LoVo (cell line): ENCODE data around the gene ZFAND3.
"Not testable (repeated sequence)": the region's sequence is repeated elsewhere in the genome, so short reads cannot be mapped to it uniquely, and the experiment has no call there.

Source experiments
- DNase-seq: peaks from one replicate; pipeline ENCODE4 v3.0.0-alpha.2; 2016; ENCODE audit warnings: low spot score

The ZFAND3 gene

DNA sequence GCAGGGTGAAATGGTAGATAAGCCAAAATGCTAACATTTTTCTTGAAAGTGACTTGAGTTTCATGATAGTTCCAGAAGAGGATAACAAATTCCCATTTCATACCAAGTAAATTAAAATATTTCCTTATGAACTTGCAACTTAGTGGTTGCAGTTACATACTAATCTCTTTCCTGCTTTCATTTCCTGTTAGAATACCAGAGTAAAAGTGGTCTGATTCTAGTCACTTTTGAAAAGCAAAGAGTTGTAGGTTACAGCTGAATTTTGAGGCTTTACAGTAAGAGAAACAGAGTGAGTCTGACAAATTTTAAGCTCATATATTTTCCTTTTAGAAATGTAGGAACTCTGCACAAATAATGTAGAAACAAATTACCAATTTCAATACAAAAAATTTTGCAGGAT lies 117.4 kb downstream of the ZFAND3 start:
- DNase-seq = no peak

DNA sequence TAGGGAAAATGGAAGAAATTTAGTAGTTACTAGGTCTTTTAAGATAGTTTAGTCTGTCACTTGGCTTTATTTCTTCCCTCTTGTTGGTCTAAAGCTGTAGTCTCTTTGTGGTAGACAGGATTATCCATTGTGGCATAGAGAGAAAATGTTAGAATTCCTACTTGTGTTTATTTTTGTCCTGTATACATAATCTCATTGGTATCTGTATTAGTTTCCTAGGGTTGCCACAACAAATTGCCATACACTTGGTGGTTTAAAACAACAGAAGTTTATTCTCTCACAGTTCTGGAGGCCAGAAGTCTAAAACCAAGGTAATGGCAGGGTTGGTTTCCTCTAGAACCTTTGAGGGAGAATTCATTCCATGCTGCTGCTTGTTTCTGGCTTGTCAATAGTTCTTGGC lies 119.4 kb downstream of the ZFAND3 start:
- no peak for DNase-seq

DNA sequence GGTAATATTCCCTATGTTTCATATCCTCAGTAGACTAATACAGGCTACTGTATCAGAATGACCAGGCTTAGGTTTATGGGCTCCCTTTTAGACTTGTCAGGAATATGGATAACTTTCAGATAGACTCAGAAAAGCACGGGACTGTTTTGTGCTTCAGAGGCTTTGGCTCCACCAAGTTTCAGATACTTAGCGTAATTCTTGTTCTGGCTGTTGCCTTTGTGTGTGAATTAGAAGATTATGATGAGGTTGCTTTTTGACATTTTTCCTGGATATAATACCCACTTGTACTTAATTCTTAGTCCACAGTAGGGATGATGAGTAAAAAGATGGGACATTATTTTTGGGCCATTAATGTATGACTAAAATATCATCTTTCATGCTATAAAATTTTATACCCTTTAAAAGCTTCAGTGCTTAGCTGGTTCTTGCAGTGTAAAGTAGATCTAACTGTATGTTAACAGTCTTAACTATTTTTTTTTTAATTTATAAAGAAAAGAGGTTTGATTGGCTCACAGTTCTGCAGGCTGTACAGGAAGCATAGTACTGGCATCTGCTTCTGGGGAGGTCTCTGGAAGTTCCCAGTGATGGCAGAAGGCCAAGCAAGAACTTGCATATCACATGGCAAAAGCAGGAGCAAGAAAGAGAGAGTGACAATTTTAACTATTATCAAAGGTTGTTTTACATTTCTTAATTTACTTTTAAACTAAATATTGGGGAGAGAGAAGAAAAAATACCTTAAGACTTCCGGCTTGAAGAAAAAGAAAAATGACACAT lies 120.7 kb downstream of the ZFAND3 start:
- DNase-seq = no peak

DNA sequence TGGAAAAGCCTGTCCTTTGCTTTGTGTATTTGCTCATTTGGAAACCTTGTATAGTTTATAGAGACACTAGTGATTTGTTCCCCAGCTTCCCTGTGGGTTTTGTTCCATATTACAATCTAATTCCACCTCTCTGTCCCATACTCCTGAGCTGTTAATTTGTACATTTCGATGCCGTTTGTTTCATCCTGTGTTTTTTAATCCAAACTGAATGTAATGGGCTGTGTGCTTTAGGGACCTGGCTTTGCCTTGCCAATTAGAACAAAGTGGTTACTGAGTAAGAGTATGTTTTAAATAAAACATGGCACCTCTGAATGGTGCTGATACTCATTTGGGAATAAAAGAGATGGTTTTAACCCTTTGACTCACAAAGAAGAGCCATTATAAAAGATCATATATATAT lies 122.3 kb downstream of the ZFAND3 start:
- DNase-seq = no peak

DNA sequence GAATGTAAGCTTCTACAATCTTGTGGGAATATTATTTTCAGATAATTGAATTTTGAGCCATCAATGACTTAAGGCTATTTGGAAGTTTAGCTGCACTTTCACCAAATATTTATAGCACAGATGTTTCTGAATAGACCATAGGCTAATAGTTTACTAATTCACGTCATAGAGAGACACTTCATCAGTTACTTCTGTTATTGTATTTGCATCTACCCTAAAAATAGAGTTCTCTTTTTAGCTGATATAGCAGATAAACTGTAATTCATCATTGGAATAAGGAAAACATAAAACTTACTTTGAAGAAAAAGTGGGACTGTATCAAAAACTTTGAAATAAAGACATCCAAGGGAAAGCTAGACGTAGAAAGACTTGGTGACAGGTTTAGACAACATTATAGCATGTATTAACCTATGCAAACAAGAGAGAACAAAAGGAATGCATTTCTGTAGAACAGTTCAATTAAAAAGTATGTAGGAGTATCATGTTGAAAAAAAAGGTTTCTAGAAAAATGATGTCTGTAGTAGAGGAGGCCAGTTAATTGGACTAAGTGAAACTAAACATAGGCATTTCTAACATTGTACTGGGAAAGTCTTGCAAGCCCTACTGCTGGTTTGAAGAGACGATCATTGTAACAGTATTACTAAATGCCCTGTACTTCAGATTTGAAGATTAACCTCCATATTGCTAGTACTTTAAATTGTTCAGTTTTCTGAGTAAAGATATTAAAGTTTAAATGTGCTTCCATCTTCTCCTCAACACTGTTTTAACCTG lies 123.3 kb downstream of the ZFAND3 start:
- no peak for DNase-seq

DNA sequence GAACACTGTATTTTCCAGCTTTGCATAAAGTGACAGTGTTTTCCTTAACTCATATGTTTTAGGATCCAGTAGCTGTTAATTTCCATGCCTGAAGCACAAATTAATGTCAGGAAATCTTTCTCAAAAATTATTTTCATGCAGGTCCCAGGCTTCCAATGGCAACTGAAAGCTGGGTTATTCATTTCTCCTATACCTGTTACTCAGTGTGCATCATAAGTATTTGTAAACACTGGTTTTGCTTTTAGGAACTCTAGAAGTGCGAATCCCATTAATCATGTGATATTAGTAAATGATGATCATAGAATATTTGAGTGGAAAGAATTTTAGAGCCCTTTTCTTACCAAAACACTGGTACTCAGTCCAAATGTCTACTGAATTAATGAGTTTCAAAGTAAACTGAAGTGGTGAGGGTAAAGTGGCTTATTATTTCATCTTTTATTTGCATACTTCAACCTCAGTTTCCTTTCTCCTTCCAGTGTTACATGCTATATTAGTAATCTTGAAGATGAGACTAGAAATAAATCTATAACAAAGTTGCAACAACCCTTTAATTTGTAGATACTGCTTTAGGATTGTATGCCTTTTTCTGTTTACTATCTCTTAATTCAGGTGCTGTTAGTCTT lies 124.0 kb downstream of the ZFAND3 start:
- no peak for DNase-seq

DNA sequence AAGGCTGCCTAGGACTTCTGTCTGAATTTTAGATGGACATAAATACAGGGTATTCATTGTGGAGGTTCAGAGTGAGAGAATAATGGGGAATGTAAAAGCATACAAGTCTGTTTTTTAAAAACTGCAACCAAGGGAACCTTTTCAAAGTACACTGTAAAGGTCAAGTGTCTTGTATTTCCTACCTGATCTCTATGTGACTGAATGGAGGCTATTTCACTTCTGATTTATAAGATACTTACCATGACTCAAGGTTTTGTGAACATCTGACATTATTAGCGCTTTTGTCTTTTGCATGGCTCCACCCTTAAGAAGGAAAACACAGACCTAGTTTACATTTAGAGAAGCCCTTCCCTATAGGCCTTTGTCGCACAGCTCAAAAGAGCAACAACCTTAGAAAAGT lies 126.5 kb downstream of the ZFAND3 start:
- DNase-seq = no peak

DNA sequence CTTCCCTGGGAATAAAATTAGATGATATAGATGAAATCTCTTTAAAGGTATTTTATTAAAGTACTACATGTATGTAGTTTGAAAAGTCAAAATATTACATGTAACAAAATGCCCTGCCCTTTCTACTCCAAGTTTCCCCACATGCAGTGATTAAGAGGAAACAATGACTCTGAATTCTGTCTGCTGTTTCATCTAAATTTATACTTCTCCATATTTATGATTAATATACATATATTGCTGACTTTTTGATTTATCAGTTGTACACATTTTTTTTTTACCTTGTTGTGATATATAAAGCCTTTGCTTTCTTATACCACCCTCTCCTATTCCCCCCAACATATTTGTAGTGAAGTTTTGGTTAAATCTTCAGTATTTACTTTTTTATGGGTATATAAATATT lies 127.9 kb downstream of the ZFAND3 start:
- DNase-seq = no peak

DNA sequence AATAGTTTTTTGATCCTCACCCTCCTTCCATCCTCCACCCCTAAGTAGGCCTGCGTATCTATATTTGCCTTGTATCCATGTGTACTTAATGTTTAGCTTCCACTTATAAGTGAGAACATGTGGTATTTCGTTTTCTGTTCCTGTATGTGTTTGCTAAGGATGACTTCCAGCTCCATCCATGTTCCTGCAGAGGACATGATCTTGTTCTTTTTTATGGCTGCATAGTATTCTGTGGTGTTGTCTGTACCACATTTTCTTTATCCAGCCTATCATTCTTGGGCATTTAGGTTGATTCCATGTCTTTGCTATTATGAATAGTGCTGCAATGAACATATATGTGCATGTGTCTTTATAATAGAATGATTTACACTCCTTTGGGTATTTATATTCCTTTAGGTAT lies 129.1 kb downstream of the ZFAND3 start:
- DNase-seq = not testable (repeated sequence)

DNA sequence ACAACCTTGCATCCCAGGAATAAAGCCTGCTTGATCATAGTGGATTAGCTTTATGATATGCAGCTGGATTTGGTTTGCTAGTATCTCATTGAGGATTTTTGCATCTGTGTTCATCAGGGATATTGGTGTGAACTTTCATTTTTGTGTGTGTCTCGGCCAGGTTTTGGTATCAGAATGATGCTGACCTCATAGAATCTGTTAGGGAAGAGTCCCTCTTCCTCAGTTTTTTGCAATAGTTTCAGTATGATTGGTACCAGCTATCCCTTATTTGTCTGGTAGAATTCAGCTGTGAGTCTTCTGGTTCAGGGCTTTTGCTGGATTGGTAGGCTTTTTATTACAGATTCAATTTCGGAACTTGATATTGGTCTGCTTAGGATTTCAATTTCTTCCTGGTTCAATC lies 132.5 kb downstream of the ZFAND3 start:
- DNase-seq = no peak

DNA sequence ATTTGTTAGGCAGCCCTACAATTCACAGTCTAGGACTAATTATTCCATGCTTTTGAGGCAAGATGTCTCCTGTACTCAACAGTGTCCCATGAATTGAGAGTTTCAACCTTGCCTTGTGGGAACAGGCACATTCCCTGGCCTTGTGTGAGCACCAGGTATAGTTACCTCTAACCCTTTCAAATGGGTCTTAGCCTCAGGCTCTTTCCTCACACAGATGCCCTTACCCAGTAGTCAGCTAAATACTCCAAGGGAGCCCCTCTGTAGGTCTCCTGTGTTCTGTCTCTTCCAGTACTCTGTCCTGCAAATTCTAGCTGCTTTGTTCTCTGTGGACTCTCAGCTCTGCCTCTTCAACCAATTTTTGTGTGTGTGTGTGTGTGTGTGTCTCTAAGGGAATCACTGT lies 135.3 kb downstream of the ZFAND3 start:
- no peak for DNase-seq

DNA sequence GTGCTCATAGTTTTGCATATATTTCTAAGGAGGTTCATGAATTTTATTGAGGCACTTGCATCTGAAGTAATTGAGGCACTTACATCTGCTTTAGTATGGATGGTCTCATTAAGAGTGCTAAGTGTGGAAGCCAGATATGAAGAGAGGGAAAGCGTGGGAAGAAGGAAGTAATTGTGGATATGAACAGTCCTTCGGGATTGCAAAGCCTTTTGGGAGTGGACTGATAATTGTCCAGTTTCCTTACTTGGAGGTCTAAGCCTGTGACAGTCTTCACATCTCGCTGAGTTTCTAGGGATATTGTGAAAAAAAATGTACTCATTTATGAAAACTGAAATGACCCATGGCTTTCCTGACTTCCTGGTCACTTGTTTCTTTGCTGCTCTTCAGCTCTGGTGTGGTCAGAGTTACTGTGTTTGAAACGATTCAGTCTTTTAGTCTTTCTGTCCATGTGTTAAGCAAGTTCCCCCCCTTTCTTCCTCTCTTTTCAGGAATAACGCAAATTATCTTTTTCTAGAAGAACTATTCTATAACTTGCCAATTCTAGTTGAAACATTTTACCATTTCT lies 137.3 kb downstream of the ZFAND3 start:
- DNase-seq = no peak

DNA sequence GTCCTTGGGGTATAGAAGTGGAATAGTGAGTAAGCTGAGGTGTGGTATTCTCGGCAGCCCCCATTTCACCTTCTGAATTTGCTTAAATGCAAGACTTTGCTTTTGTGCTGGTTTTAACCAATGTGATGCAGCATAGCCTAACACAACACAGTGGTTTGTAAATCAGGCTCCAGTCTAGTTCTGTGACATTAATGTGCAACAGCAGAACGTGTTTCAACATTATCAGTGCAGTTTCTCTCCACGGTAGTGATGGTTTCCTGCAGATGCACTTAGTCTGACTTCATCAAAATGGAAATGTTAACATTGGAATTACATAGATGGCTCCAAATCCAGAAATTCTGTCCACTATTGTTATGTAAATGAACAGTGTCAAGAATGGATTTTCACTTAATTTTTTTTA lies 139.5 kb downstream of the ZFAND3 start:
- no peak for DNase-seq

DNA sequence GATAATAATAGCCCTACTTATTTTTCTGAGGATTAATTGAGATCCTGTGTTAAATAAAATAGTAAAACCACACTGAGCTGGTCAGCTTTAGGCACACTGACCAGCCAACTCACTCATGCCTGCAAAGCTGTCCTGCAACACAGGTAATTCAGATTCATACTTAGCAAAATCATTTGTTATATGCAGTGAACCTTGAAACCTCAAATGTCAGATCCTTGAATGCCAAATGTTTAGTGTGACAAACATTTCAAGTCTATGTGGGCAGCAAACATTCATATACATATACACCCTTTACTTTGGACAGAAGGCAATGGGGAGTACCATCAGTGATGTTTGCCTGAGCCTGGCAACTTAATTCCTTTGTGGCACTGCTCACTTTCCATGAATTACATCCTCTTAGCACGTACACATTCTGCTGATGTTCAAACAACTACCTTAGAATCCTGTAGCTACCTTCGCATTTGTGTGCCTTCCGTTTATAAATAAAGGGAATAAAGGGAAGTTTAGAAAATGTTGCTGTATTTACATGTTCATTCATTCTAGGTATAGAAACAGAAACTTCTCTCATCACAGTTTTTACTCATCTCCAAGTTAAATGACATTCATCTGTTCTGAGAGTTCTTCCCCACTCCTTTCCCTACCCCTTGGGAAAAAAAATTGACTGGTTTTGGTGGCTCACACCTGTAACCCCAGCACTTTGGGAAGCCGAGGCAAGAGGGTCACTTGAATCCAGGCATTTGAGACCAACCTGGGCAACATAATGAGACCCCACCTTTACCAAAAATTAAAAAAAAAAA lies 140.8 kb downstream of the ZFAND3 start:
- DNase-seq = no peak

DNA sequence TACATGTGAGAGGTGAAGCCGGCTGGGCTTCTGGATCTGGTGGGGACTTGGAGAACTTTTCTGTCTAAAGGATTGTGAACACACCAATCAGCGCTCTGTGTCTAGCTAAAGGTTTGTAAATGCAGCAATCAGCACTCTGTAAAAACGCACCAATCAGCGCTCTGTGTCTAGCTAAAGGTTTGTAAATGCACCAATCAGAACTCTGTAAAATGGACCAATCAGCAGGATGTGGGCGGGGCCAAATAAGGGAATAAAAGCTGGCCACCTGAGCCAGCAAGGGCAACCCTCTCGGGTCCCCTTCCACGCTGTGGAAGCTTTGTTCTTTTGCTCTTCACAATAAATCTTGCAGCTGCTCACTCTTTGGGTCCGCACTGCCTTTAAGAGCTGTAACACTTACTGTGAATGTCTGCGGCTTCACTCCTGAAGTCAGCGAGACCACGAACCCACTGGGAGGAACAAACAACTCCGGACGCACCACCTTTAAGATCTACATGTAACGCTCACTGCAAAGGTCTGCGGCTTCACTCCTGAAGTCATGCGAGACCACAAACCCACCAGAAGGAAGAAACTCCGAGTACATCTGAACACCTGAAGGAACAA lies 143.1 kb downstream of the ZFAND3 start:
- not testable (repeated sequence) for DNase-seq

DNA sequence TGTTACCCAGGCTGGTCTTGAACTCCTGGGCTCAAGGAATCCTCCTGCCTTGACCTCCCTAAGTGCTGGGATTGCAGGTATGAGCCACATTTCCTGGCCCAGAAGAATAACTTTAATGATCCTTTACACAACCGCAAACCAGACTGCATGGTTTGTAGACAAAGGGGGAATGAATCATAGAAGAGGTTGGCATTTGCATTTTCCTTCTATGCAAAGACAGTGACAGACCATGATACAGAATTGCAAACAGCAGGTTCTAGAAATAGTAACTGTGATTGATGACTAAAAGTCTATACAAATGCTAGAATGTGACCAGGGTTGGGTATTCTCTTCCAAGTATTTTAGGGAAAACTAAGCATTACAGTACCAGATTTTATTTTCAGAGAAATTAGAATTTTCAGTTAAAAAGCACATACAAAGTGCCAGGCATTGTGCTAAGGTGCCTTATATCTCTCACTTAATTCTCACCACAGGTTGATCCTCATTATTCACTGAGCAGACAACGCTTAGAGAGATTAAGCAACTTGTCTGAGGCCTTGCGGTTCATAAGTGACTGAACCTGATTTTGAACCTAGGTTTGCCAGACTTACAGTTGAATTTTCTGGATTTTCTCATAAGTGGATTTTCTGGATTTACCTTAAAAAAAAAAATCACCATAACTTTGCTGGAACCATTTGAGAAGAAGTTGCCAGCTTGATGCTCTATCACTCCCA lies 146.6 kb downstream of the ZFAND3 start:
- no peak for DNase-seq

DNA sequence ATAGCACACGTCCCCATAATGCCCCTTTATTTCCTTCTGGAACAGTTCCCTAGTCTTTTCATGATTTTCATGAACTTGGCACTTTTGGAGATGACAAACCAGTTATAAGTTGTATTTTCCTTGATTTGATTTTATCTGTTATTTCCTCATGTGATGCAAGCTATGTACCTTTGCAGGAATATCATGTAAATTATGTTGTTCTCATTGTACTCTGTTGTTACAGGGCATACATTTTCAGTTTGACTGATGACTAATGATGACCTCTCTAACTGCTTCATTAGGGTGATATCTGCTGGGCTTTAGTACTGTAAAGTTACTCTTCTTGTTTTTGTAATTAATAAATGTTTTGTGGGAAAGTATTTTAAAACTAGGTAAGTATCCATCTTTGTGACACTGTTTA lies 147.3 kb downstream of the ZFAND3 start:
- DNase-seq = no peak

DNA sequence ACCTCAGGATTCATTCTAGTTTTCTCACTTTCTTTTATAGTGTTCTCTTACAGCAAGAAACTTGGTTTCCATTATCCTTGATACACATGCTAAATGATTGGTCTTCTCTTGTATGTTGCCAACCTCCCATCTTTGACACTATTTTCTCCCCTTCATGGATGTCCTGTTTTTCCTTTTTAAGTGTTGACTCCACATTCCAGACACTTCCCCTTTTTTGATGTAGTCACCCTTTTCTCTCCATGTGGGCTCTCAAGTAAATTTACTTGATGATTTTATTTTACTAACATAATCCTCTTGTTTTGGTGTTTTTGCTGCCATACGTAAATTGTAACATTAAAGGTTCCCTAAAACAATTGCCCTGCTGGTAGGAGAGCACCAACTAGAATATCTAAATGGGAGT lies 148.1 kb downstream of the ZFAND3 start:
- no peak for DNase-seq

DNA sequence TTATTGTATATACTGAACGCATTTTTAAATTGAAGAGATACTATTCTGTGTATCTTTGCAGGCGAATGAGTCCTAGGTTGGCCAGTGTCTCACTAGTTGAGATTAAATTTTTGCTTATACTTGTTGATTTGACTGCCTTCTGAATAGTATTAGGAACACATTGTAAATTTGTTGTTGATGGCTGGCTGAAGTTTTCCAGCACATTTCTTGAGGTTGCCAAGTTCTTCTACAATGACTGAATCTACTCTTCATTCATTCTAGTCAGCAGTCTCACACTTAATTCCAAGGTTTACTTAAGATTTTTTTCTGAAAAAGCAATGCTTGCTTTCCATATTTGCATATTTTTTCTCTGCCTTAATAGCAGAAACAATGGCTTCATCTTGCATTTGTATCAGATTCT lies 151.7 kb downstream of the ZFAND3 start:
- DNase-seq = no peak

DNA sequence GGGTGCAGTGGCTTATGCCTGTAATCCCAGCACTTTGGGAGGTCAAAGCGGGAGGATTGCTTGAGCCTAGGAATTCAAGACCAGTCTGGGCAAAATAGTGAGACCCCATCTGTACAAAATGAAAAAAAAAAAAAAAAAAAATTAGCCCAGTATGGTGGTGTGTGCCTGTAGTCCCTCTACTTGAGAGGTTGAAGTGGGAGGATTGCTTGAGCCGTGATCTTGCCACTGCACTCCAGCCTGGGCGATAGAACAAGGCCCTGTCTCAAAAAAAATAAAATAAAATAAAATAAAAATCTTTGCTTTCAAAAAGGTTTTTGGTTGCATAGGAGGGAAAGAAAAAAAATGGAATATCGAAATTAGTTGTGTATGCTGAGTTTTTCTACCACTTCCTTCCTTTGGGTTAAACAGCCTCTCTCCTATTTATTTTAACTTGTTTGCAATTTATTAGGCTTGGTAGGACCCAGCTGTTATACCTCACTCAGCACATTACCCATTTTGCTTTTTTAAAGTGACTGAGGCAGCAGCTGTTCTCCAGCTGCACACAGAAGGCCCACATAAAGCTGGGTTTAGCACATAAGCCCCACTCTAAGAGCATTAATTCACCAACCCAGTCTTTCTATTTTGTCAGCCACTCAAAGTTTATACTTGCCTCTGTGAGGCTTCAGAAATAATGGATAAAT lies 152.3 kb downstream of the ZFAND3 start:
- DNase-seq = no peak
